ENCODE measurements around the gene KIF1B.

The KIF1B gene

GRCh38 chr1:10338611-10339010 lies 128.2 kb downstream of the KIF1B start:
- DNase-seq, result no peak

GRCh38 chr1:10339036-10339567 lies 128.7 kb downstream of the KIF1B start:
- no peak for DNase-seq

- no peak for DNase-seq
Observed at GRCh38 chr1:10339815-10340214, 129.4 kb downstream of the KIF1B start.

GRCh38 chr1:10340930-10341590 lies 130.7 kb downstream of the KIF1B start:
- DNase-seq, result no peak

GRCh38 chr1:10347109-10347508 lies 136.7 kb downstream of the KIF1B start:
- DNase-seq, result no peak

GRCh38 chr1:10353282-10353681 lies 142.9 kb downstream of the KIF1B start:
- DNase-seq, result no peak

- DNase-seq, result no peak
Observed at GRCh38 chr1:10353693-10354092, 143.3 kb downstream of the KIF1B start.

- no peak for DNase-seq
Observed at GRCh38 chr1:10360045-10360444, 149.7 kb downstream of the KIF1B start.

GRCh38 chr1:10361515-10361914 lies 151.1 kb downstream of the KIF1B start:
- DNase-seq, result no peak

- DNase-seq, result no peak
Observed at GRCh38 chr1:10368194-10368593, 157.8 kb downstream of the KIF1B start.

- DNase-seq, result no peak
Observed at GRCh38 chr1:10374442-10374860, 164.1 kb downstream of the KIF1B start.

GRCh38 chr1:10377365-10378029 lies 167.1 kb downstream of the KIF1B start:
- peak; percentile 13 for DNase-seq

GRCh38 chr1:10378081-10378841 lies 167.9 kb downstream of the KIF1B start:
- DNase-seq, result no peak

- DNase-seq, result no peak
Observed at GRCh38 chr1:10379101-10379620, 168.8 kb downstream of the KIF1B start.

GRCh38 chr1:10379676-10380075 lies 169.3 kb downstream of the KIF1B start:
- DNase-seq, result no peak

GRCh38 chr1:10380594-10381275 lies 170.4 kb downstream of the KIF1B start:
- no peak for DNase-seq

GRCh38 chr1:10383630-10384029 lies 173.3 kb downstream of the KIF1B start:
- DNase-seq, result no peak

GRCh38 chr1:10384219-10384618 lies 173.8 kb downstream of the KIF1B start:
- DNase-seq, result no peak

GRCh38 chr1:10386761-10387676 lies 176.6 kb downstream of the KIF1B start:
- no peak for DNase-seq

GRCh38 chr1:10387677-10388386 lies 177.5 kb downstream of the KIF1B start:
- DNase-seq, result peak; percentile 66

- DNase-seq, result no peak
Observed at GRCh38 chr1:10388387-10388715, 178.0 kb downstream of the KIF1B start.

Data from KG1 (cell line).